ENCODE data around the gene KLF16. TPM values are rescaled to one million over a fixed set of nuclear protein-coding genes. Genes with fewer than 3 reads are reported as not detected.
"Not testable (repeated sequence)": the region's sequence is repeated elsewhere in the genome, so short reads cannot be mapped to it uniquely, and the experiment has no call there.

Gene KLF16
- total RNA-seq, 1 donor from 2014 or later: 52.4 TPM

- H3K9ac ChIP-seq (ENCODE audit: low read length); DNase-seq (ENCODE audit: low read depth); H3K27ac Mint-ChIP-seq (ENCODE audit: unreplicated experiment); FAIRE-seq; H3K27me3 Mint-ChIP-seq (ENCODE audit: low read depth, unreplicated experiment); H3K36me3 Mint-ChIP-seq (ENCODE audit: low read depth, unreplicated experiment); H3K27me3 ChIP-seq (ENCODE audit: insufficient read depth, low read length); H3K4me3 Mint-ChIP-seq (ENCODE audit: unreplicated experiment); H3K4me3 ChIP-seq (ENCODE audit: insufficient read depth, low read depth, low read length); H2AFZ ChIP-seq (ENCODE audit: low read depth, low read length); H3K9me3 ChIP-seq (ENCODE audit: insufficient read depth, low read depth, low read length); H3K4me2 ChIP-seq (ENCODE audit: low read length); H3K36me3 ChIP-seq (ENCODE audit: insufficient read depth, low read length); H3K9me3 Mint-ChIP-seq (ENCODE audit: unreplicated experiment); H3K27ac ChIP-seq (ENCODE audit: low read depth, low read length): not testable (repeated sequence)
- H3K79me2 ChIP-seq (ENCODE audit: insufficient read depth, low read length): peaks cover 61% of the 10 kb centered on the region
- peaks cover 32% of the 10 kb centered on the region for H3K4me1 ChIP-seq (ENCODE audit: insufficient read depth, low read length)
- H3K4me1 Mint-ChIP-seq (ENCODE audit: low read depth, unreplicated experiment): peaks cover 21% of the 10 kb centered on the region
- peaks cover 53% of the 10 kb centered on the region for H4K20me1 ChIP-seq (ENCODE audit: insufficient read depth, low read length)
Measured at GRCh38 chr19:1878583-1878982, 15.2 kb upstream of the KLF16 start.

- not testable (repeated sequence) for H3K27ac ChIP-seq (ENCODE audit: low read depth, low read length); DNase-seq (ENCODE audit: low read depth); H3K36me3 ChIP-seq (ENCODE audit: insufficient read depth, low read length); H3K27ac Mint-ChIP-seq (ENCODE audit: unreplicated experiment); H3K9ac ChIP-seq (ENCODE audit: low read length); H3K4me1 Mint-ChIP-seq (ENCODE audit: low read depth, unreplicated experiment); H3K4me2 ChIP-seq (ENCODE audit: low read length); H3K27me3 Mint-ChIP-seq (ENCODE audit: low read depth, unreplicated experiment); H3K4me3 ChIP-seq (ENCODE audit: insufficient read depth, low read depth, low read length); H3K36me3 Mint-ChIP-seq (ENCODE audit: low read depth, unreplicated experiment); H3K9me3 ChIP-seq (ENCODE audit: insufficient read depth, low read depth, low read length); H3K27me3 ChIP-seq (ENCODE audit: insufficient read depth, low read length); H3K9me3 Mint-ChIP-seq (ENCODE audit: unreplicated experiment); H2AFZ ChIP-seq (ENCODE audit: low read depth, low read length); FAIRE-seq; H3K4me3 Mint-ChIP-seq (ENCODE audit: unreplicated experiment)
- Histone ChIP-seq H3K79me2 (ENCODE audit: insufficient read depth, low read length) (peaks cover 61% of the 10 kb centered on the region), H3K4me1 (ENCODE audit: insufficient read depth, low read length) (peaks cover 28% of the 10 kb centered on the region), H4K20me1 (ENCODE audit: insufficient read depth, low read length) (peaks cover 49% of the 10 kb centered on the region)
Measured at GRCh38 chr19:1877280-1877660, 13.9 kb upstream of the KLF16 start.

GRCh38 chr19:1876496-1877279 is 13.3 kb upstream of the KLF16 start:
- not testable (repeated sequence) for DNase-seq (ENCODE audit: low read depth); H3K4me1 Mint-ChIP-seq (ENCODE audit: low read depth, unreplicated experiment)

GRCh38 chr19:1875646-1876495 is 12.5 kb upstream of the KLF16 start:
- Histone ChIP-seq H3K27ac (ENCODE audit: low read depth, low read length) (peak overlapping the region; percentile 90), H3K79me2 (ENCODE audit: insufficient read depth, low read length) (peaks cover 64% of the 10 kb centered on the region), H3K4me3 (ENCODE audit: insufficient read depth, low read depth, low read length) (peak overlapping the region; percentile 90), H4K20me1 (ENCODE audit: insufficient read depth, low read length) (peaks cover 40% of the 10 kb centered on the region), H2AFZ (ENCODE audit: low read depth, low read length) (peak overlapping the region; percentile 82), H3K27me3 (ENCODE audit: insufficient read depth, low read length) (no peaks in the 10 kb centered on the region), H3K9me3 (ENCODE audit: insufficient read depth, low read depth, low read length) (no peaks in the 10 kb centered on the region), H3K4me1 (ENCODE audit: insufficient read depth, low read length) (peaks cover 25% of the 10 kb centered on the region), H3K36me3 (ENCODE audit: insufficient read depth, low read length) (peaks cover 2% of the 10 kb centered on the region), H3K4me2 (ENCODE audit: low read length) (peak overlapping the region; percentile 90), H3K9ac (ENCODE audit: low read length) (peak overlapping the region; percentile 93)
- peak; percentile 69 for DNase-seq (ENCODE audit: low read depth)
- Mint-ChIP-seq H3K4me1 (ENCODE audit: low read depth, unreplicated experiment) (peaks cover 7% of the 10 kb centered on the region), H3K36me3 (ENCODE audit: low read depth, unreplicated experiment) (no peaks in the 10 kb centered on the region), H3K9me3 (ENCODE audit: unreplicated experiment) (no peaks in the 10 kb centered on the region), H3K27ac (ENCODE audit: unreplicated experiment) (peak overlapping the region; percentile 90), H3K4me3 (ENCODE audit: unreplicated experiment) (peak overlapping the region; percentile 97), H3K27me3 (ENCODE audit: low read depth, unreplicated experiment) (no peaks in the 10 kb centered on the region)
- FAIRE-seq: no peak
- TF ChIP-seq EZH2 (IDR thresholded peaks at IDR 0.05; ENCODE audit: insufficient read depth, low read length) (no peak), CTCF (IDR thresholded peaks at IDR 0.05; ENCODE audit: insufficient read depth, low read depth, low read length) (no peak)

More at GRCh38 chr19:1876496-1877279, 13.3 kb upstream of the KLF16 start:
- not testable (repeated sequence) for H3K36me3 ChIP-seq (ENCODE audit: insufficient read depth, low read length); H3K36me3 Mint-ChIP-seq (ENCODE audit: low read depth, unreplicated experiment); H3K27me3 ChIP-seq (ENCODE audit: insufficient read depth, low read length); H3K27me3 Mint-ChIP-seq (ENCODE audit: low read depth, unreplicated experiment); FAIRE-seq; H3K9me3 ChIP-seq (ENCODE audit: insufficient read depth, low read depth, low read length); H3K9me3 Mint-ChIP-seq (ENCODE audit: unreplicated experiment)
- H3K4me3 Mint-ChIP-seq (ENCODE audit: unreplicated experiment): peak overlapping the region; percentile 86
- Histone ChIP-seq H3K4me3 (ENCODE audit: insufficient read depth, low read depth, low read length) (peak overlapping the region; percentile 90), H3K9ac (ENCODE audit: low read length) (peak overlapping the region; percentile 93), H3K27ac (ENCODE audit: low read depth, low read length) (peak overlapping the region; percentile 54), H3K4me1 (ENCODE audit: insufficient read depth, low read length) (peaks cover 25% of the 10 kb centered on the region), H2AFZ (ENCODE audit: low read depth, low read length) (peak overlapping the region; percentile 82), H3K79me2 (ENCODE audit: insufficient read depth, low read length) (peaks cover 59% of the 10 kb centered on the region), H4K20me1 (ENCODE audit: insufficient read depth, low read length) (peaks cover 43% of the 10 kb centered on the region), H3K4me2 (ENCODE audit: low read length) (peak overlapping the region; percentile 90)
- H3K27ac Mint-ChIP-seq (ENCODE audit: unreplicated experiment): peak overlapping the region; percentile 72

- Histone ChIP-seq H3K79me2 (ENCODE audit: insufficient read depth, low read length) (peaks cover 64% of the 10 kb centered on the region), H3K4me2 (ENCODE audit: low read length) (peak overlapping the region; percentile 90), H3K4me1 (ENCODE audit: insufficient read depth, low read length) (peaks cover 25% of the 10 kb centered on the region), H3K27ac (ENCODE audit: low read depth, low read length) (peak overlapping the region; percentile 90), H4K20me1 (ENCODE audit: insufficient read depth, low read length) (peaks cover 34% of the 10 kb centered on the region), H2AFZ (ENCODE audit: low read depth, low read length) (peak overlapping the region; percentile 82), H3K9ac (ENCODE audit: low read length) (peak overlapping the region; percentile 93), H3K4me3 (ENCODE audit: insufficient read depth, low read depth, low read length) (peak overlapping the region; percentile 90)
- not testable (repeated sequence) for FAIRE-seq; DNase-seq (ENCODE audit: low read depth); H3K4me1 Mint-ChIP-seq (ENCODE audit: low read depth, unreplicated experiment); H3K27me3 Mint-ChIP-seq (ENCODE audit: low read depth, unreplicated experiment); H3K9me3 Mint-ChIP-seq (ENCODE audit: unreplicated experiment); H3K36me3 ChIP-seq (ENCODE audit: insufficient read depth, low read length); H3K27me3 ChIP-seq (ENCODE audit: insufficient read depth, low read length); H3K36me3 Mint-ChIP-seq (ENCODE audit: low read depth, unreplicated experiment); H3K9me3 ChIP-seq (ENCODE audit: insufficient read depth, low read depth, low read length)
- H3K27ac Mint-ChIP-seq (ENCODE audit: unreplicated experiment): peak overlapping the region; percentile 90
- H3K4me3 Mint-ChIP-seq (ENCODE audit: unreplicated experiment): peak overlapping the region; percentile 97
Measured at GRCh38 chr19:1875265-1875645, 11.9 kb upstream of the KLF16 start.
